Psoas muscle (tissue), 8 donors: ENCODE data around the gene UBE2I. TPM values are rescaled to one million over a fixed set of nuclear protein-coding genes. Genes with fewer than 3 reads are reported as not detected.
A peak's percentile ranks its signal among the peaks of the same experiment; 100 is the strongest.

Experiments
- ATAC-seq, 4 donors: fragments of 200-7000 bp; cut with Tn5 transposase; one replicate each; pipeline ENCODE4 v1.9.1; 2020; ENCODE audit warnings: moderate library complexity in 3 of 4, mild to moderate bottlenecking in 2 of 4
- DNase-seq, 2 donors: peaks; one replicate each; pipeline ENCODE4 v3.0.0-alpha.2; 2020
- H3K27ac ChIP-seq: fragments of 200-600 bp; one replicate; pipeline ENCODE4 v1.8.0; 2022
- H3K27me3 ChIP-seq, 3 donors: fragments of 200-600 bp in 1 of 3; one replicate each; pipeline versions ENCODE4 v1.6.1 to v1.8.0; 2013 to 2022; ENCODE audit warnings: low read length in 2 of 3, mild to moderate bottlenecking in 2 of 3, moderate library complexity in 1 of 3; ENCODE audit not compliant: insufficient read depth in 3 of 3
- H3K36me3 ChIP-seq, 2 donors: fragments of 200-600 bp in 1 of 2; one replicate each; pipeline versions ENCODE4 v1.6.1 to v1.8.0; 2013 to 2022; ENCODE audit warnings: low read depth in 1 of 2, mild to moderate bottlenecking in 1 of 2, moderate library complexity in 1 of 2; ENCODE audit not compliant: insufficient read depth in 1 of 2
- H3K4me1 ChIP-seq: fragments of 200-600 bp; one replicate; pipeline ENCODE4 v1.8.0; 2022
- H3K4me3 ChIP-seq: fragments of 200-600 bp; one replicate; pipeline ENCODE4 v1.8.0; 2022; ENCODE audit warnings: mild to moderate bottlenecking
- H3K9me3 ChIP-seq: fragments of 200-600 bp; one replicate; pipeline ENCODE4 v1.8.0; 2022
- WGBS, 3 donors: extraction: QIAGEN DNeasy Blood & Tissue Kit; methylation state at CpG; one replicate each; pipeline versions ENCODE4 v1.1.6 to v1.1.7; 2013; 5-methylcytosine and 5-hydroxymethylcytosine counted together
- intact Hi-C, 2 donors: fragments of 100-400 bp; cut with DNase I; formaldehyde crosslinking; loops; one replicate each; pipeline versions ENCODE4 v1.11.0 to v1.14.2; 2022
- polyA plus RNA-seq, 3 donors: library from polyadenylated mRNA; stranded (reverse); fragments of 200-250 nt; gene quantifications; one replicate each; pipeline ENCODE4 v1.2.3, GENCODE V29; 2013
- total RNA-seq, 4 donors: library from RNA; stranded (reverse); fragmentation: NEBNext Ultra II Directional in 2 of 4; extraction: Animal tissue kit (Norgen Biotek cat#: 25700) in 2 of 4; gene quantifications; one replicate each; pipeline versions ENCODE4 v1.2.1 to v1.2.4, GENCODE V29; 2021 to 2023
- TF ChIP-seq, protein P1 (sequence below): fragments of 200-600 bp; IDR thresholded peaks from one replicate; pipeline ENCODE4 v1.8.0; 2022; ENCODE audit warnings: antibody characterized with exemption
- donor health status: healthy with polysubstance abuse.
- donor health status: DM: no; HTN: no; CAD: no; lungs with moderate emphysema.
- donor health status: Bipolar disorder and iron deficiency.
- donor health status: healthy.
- donor health status: DM: yes; HTN: yes; CAD: no.
- donor health status: DM: no; HTN: no; CAD: no.
- donor health status: DM: no; HTN: no; CAD: no.
- donor health status: DM: yes; HTN: yes; CAD: no.

Gene UBE2I
- total and polyA plus RNA-seq, 7 donors: 46.2 to 101 (median 55.6) TPM

DNA sequence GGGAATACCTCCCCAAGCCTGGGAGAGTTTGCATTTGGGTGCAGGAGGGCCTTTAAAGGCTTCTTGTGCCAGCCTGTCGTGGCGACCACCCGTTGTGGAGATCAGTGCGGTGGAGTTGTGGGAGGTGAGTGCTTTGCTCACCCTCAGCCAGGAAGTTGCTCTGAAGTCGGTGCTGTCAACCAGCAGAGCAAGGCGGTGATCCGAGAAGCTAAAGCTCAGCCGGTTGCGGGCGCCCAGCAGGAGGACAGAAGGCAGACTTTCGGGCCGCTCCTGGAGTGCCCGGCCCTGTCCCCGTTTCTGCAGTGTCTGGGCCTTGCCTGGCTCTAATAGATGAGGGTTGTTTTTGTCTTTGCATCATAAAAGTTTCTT is 1.4 kb downstream of the UBE2I start:
- H3K4me1 ChIP-seq: peaks cover 37% of the 10 kb centered on the region
- DNase-seq (no peak), ATAC-seq (no peak)
- H3K9me3 ChIP-seq: no peaks in the 10 kb centered on the region
- no peaks in the 10 kb centered on the region for H3K27me3 ChIP-seq
- H3K27ac ChIP-seq: peak overlapping the region; percentile 68
- TF ChIP-seq, protein P1, sequence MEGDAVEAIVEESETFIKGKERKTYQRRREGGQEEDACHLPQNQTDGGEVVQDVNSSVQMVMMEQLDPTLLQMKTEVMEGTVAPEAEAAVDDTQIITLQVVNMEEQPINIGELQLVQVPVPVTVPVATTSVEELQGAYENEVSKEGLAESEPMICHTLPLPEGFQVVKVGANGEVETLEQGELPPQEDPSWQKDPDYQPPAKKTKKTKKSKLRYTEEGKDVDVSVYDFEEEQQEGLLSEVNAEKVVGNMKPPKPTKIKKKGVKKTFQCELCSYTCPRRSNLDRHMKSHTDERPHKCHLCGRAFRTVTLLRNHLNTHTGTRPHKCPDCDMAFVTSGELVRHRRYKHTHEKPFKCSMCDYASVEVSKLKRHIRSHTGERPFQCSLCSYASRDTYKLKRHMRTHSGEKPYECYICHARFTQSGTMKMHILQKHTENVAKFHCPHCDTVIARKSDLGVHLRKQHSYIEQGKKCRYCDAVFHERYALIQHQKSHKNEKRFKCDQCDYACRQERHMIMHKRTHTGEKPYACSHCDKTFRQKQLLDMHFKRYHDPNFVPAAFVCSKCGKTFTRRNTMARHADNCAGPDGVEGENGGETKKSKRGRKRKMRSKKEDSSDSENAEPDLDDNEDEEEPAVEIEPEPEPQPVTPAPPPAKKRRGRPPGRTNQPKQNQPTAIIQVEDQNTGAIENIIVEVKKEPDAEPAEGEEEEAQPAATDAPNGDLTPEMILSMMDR: no peak
- intact Hi-C loops: no loop called here
- peak overlapping the region; percentile 90 for H3K4me3 ChIP-seq
- peaks cover 4 to 20% of the 10 kb centered on the region in 2 donors for H3K36me3 ChIP-seq
- WGBS, 3 donors: 4 to 8% (median 4%) methylated on average over 14 of the region's 14 CpGs

DNA sequence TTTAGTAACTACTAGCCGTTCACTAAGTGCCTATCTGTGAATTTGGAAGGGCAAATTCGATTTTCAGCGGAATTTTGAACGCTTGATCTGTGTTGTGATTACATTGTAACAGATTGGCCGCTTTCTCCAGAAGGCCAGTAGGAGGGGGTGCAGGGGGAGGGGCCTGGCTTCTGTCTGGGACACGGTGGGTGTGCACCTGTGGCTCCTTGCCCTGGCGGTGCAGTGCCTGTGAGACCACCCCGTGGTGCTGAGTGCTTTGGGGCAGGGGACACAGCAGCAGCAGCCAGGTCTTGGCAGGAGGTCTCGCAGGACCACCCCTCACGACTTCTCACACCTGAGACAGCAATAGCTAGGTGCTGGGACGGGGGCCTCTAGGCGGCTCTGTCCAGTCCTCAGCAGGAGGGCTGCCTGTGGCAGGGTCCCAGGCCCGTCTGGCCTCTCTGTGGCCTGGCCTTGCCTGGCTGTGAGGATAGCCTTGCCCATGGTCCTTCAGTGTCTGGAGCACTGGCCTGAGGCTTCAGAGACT is 1.8 kb downstream of the UBE2I start:
- WGBS, 3 donors: 15 to 21% (median 19%) methylated on average over 13 of the region's 13 CpGs
- H3K4me3 ChIP-seq: peak overlapping the region; percentile 90
- H3K9me3 ChIP-seq: no peaks in the 10 kb centered on the region
- intact Hi-C loops: no loop called here
- peaks cover 4 to 25% of the 10 kb centered on the region in 2 donors for H3K36me3 ChIP-seq
- no peaks in the 10 kb centered on the region for H3K27me3 ChIP-seq
- ATAC-seq (no peak), DNase-seq (no peak)
- peak overlapping the region; percentile 68 for H3K27ac ChIP-seq
- TF ChIP-seq, protein P1: no peak
- peaks cover 37% of the 10 kb centered on the region for H3K4me1 ChIP-seq

DNA sequence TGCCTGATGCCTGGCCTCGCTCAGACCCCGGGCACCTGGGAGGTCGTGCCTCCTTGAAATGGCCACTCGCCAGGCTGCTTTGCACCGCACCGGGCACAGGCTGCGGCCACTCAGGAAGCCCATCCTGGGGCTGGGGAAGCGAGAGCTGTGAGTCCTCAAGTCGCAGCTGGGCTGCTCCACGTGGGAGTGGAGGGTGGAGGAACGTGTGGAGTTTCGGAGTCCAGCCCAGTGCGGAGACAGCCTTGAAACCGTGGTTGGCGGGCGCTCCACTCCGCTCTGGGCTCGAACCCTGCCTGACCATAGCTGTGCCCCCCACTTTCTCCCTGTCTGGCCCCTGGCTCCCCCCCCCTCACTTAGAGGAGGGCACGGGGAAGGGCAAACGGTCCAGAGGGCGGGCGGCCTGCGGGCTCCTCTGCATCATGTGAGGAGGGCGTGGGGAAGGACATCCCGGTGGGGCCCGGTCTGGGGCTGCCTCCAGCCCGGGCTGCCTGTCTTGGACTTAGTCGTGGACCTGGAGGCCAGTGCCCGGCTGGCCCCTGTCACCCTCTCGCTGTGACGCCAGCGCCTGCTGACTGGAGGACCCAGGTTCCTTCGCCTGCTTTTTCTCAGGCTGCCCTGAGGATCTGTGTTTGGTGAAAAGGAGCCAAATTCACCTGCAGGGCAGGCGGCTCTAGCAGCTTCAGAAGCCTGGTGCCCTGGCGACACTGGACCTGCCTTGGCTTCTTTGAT is 2.5 kb downstream of the UBE2I start:
- Histone ChIP-seq H3K27me3 (no peaks in the 10 kb centered on the region), H3K27ac (peak overlapping the region; percentile 68), H3K4me1 (peaks cover 37% of the 10 kb centered on the region), H3K4me3 (peak overlapping the region; percentile 90), H3K9me3 (no peaks in the 10 kb centered on the region), H3K36me3 (peaks cover 4 to 31% of the 10 kb centered on the region in 2 donors)
- TF ChIP-seq, protein P1: no peak
- DNase-seq (no peak), ATAC-seq (no peak)
- intact Hi-C loops: no loop called here
- 24 to 31% (median 25%) methylated on average over 29 to 35 of the region's 35 CpGs for WGBS, 3 donors

DNA sequence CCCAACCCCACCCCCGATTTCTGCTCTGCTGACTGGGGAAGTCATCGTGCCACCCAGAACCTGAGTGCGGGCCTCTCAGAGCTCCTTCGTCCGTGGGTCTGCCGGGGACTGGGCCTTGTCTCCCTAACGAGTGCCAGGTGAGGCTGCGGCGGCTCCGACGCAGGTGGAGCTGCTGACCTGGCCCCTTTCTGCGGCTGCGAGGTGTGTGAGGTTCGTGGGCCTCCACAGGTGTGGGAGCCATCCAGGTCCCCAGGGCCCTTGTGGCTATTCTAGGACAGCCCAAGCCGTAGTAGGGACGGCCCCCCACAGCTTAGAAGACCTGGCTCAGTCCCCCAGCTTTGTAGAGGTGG is 3.0 kb downstream of the UBE2I start:
- peaks cover 4 to 37% of the 10 kb centered on the region in 2 donors for H3K36me3 ChIP-seq
- H3K4me1 ChIP-seq: peaks cover 37% of the 10 kb centered on the region
- WGBS, 3 donors: 71 to 73% (median 71%) methylated on average over 16 of the region's 16 CpGs
- no peaks in the 10 kb centered on the region for H3K27me3 ChIP-seq
- DNase-seq (no peak), ATAC-seq (no peak)
- TF ChIP-seq, protein P1: no peak
- peak overlapping the region; percentile 90 for H3K4me3 ChIP-seq
- intact Hi-C loops: no loop called here
- H3K9me3 ChIP-seq: no peaks in the 10 kb centered on the region
- peak overlapping the region; percentile 68 for H3K27ac ChIP-seq
